Stimulated activated CD8-positive, alpha-beta memory T cell treated with anti-CD3 and anti-CD28 coated beads, Interleukin-7, amount 100 ng/mL, for 48 hours (primary cell): ENCODE data around the gene PSG5.
"Not testable (repeated sequence)": the region's sequence is repeated elsewhere in the genome, so short reads cannot be mapped to it uniquely, and the experiment has no call there.

Experiments
- DNase-seq, 2 donors: peaks; one replicate each; pipeline ENCODE4 v3.0.0-alpha.2; 2020; ENCODE audit warnings: low read depth in 1 of 2; ENCODE audit errors: extremely low read depth in 1 of 2

Gene PSG5

DNA sequence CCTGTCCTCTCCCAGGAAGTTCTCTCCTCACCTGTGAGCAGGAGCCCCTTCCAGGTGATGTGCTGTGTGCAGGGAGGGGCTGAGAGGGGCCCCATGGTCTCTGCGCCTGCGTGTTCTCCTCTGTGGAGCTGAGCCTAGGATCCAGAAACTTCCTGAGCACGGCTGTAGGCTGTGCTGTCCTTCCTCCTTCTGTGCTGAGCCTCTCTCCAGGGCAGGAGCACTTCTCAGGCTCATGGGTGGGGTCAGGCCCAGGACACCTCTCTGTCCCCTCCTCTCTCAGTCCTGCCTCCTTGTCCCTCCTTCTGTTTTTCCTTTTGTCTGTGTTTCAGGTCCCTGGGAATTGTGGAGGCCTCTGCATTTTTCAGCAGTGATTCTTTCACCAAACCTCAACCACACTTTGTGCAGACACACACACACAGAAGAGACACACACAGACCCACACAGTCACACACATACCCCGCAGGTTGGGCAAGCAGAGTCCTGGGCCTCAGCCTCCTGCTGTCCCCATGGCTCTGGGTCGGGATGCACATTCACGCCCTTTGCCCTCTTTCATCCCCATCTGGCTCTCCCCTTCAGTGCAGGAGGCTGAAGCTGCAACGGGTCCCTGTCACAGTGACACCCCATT lies at the start of gene PSG5:
TSS of gene PSG5 (minus strand) at position 226 of the 625 bp plus-strand sequence. CDS start at position 95, 131 bp downstream.
- DNase-seq: not testable (repeated sequence)

- not testable (repeated sequence) for DNase-seq
These were observed 49.4 kb upstream of the PSG5 start for GRCh38 chr19:43235686-43236085.

GRCh38 chr19:43229315-43229714 lies 43.0 kb upstream of the PSG5 start:
- DNase-seq: no peak

DNA sequence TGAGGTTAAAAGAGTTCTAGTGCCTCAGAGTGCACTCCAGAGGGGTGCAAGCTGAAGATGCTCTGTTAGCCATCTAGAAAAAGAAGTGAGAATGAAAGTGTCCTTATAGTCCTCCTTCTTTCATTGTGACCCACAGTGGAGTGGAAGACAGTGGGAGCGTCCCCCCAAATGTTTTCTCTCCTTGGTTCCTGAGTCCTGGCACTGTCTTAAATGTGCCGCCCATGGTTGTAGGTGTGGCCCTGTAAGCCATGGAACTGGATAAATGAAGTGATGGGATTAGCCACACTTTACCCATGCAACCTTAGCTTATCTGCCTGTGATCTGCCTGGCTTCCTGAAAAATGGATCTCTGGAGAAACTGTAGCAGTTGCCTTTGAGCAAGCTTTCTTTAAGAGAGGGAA lies 42.4 kb upstream of the PSG5 start:
- DNase-seq: not testable (repeated sequence)

DNA sequence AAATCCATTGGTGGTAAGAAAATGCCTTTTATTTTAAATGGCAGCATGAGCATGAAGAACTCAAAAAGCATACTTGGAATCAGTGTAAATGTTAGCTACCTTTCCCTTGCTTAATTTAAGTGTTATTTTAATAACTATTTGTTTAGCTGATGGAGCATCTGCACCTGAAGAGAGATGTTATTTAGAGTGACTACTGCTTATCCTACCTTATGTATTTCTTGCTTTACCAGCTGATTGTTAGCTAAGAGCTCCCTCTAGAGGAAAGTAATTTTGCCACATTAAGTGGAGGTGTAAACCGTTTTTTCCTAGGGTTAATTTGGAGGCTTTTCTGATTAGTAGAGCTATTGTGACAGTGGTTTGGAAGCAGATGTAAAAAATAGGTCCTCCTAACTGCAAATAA lies 40.6 kb upstream of the PSG5 start:
- DNase-seq: not testable (repeated sequence)

- no peak for DNase-seq
These were observed 38.5 kb upstream of the PSG5 start for GRCh38 chr19:43224855-43225253.

DNA sequence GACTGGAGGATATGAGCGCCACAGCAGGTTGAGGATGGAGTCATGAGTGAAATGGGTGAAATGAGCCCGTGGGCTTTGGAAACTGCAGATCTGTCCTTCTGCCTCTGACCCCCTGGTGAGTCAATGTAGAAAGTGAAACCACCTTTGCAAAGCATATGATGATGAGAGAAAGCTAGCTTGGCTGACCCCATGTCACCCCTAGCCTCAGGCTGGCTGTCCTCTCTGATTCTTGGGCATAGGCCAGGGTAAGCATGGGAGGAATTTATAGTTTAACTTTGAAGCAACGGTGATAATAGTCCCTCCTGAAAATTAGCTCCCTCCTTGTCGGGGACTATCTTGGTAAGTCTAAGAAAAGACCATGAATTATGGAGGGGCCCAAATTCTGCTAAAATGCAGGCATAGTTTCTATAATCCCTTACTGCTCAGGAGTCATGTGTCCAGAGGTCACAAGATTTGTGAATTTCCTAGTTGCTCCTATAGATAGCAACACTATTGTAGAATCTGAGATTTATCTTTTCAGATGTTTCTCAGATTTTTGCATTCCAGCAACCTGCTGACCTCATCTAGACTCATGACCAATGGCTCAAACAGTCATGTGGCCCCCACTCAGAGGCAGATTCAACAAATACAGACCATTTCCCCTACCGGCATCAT lies 38.0 kb upstream of the PSG5 start:
- not testable (repeated sequence) for DNase-seq

DNA sequence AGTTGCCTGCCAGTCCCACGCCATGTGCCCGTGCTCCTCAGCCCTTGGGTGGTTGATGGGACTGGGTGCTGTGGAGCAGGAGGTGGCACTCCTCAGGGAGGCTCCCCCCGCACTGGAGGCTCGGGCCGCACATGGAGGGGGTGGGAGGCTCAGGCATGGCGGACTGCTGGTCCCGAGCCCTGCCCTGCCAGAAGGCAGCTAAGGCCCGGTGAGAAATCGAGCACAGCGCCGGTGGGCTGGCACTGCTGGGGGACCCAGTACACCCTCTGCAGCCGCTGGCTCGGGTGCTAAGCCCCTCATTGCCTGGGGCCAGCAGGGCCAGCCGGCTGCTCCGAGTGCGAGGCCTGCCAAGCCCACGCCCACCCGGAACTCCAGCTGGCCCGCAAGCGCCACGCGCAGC lies 35.6 kb upstream of the PSG5 start:
- DNase-seq: not testable (repeated sequence)

DNA sequence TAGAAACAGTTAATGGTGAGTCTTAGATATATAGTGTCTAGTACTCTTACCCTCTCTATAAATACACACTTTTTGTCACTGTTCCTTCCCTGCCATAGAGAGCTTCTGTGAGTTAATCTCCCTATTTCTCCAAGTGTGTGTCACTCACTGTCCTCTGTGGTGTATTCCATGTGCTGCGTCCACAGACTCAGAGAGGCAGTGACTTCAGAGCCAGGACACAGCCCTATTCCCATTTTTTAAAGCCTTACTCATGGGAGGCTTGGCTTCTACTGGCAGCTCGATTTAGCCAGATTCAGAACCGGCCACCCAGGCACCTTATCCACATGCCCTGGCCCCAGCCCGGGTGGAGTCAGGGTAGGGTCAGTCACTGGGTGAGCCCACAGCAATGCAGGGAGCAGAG lies 32.8 kb upstream of the PSG5 start:
- DNase-seq: not testable (repeated sequence)

DNA sequence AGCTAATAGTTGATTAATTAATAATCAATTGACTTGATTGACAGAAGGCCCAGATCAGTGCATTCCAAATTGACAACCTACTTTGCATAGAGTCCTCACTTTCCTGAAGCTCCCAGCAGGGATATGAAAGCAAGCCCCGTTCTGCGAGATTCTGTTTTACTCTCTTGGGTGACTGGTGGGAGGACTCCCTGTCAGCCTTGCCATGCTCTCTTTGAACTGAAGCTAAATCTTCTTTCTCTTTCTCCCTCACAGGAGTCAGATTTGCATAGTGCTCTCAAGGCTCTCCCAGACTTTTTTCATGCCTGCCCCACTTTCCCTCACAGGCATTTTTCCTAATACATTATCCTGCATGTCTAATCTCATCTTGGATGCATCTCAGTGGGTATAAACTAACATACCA lies 29.5 kb upstream of the PSG5 start:
- DNase-seq: not testable (repeated sequence)

- no peak for DNase-seq
These were observed 21.7 kb upstream of the PSG5 start for GRCh38 chr19:43207991-43208390.

DNA sequence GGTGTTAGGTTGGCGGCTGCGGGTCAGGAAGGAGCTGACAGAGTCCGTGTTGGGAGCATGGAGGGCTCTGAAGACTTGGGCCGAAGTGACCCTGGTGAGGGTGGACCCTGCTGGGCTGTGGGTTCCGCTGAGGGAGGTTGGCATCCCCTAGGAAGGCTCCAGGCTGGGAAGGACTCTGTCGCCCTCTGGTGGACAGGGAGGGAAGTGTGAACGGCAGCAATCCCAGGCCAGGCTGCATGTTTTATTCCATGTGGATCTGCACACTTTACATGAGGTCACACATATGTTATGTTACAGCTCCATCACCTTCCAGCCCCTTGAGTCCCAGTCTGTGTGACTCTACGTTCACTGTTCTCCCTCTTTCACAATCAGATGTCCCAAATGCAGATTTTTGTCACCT lies 20.8 kb upstream of the PSG5 start:
- not testable (repeated sequence) for DNase-seq

DNA sequence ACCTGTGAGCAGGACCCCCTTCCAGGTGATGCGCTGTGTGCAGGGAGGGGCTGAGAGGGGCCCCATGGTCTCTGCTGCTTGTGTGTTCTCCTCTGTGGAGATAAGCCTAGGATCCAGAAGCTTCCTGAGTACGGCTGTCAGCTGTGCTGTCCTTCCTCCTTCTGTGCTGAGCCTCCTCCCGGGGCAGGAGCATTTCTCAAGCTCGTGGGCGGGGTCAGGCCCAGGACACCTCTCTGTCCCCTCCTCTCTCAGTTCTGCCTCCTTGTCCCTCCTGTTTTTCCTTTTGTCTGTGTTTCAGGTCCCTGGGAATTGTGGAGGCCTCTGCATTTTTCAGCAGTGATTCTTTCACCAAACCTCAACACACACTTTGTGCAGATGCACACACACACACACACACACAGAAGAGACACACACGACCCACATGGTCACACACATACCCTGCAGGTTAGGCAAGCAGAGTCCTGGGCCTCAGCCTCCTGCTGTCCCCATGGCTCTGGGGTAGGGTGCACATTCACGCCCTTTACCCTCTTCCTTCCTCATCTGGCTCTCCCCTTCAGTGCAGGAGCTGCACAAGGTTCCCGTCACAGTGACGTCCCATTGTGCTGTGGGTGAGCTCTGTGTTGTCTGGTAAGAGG lies 19.3 kb upstream of the PSG5 start, which contains the start of gene PSG4:
TSS of gene PSG4 (minus strand) at position 168 of the 635 bp plus-strand sequence. CDS start at position 66, 102 bp downstream.
- DNase-seq: not testable (repeated sequence)

- not testable (repeated sequence) for DNase-seq
These were observed 17.3 kb upstream of the PSG5 start for GRCh38 chr19:43203611-43204010.

GRCh38 chr19:43201891-43202290 lies 15.6 kb upstream of the PSG5 start:
- DNase-seq: not testable (repeated sequence)

DNA sequence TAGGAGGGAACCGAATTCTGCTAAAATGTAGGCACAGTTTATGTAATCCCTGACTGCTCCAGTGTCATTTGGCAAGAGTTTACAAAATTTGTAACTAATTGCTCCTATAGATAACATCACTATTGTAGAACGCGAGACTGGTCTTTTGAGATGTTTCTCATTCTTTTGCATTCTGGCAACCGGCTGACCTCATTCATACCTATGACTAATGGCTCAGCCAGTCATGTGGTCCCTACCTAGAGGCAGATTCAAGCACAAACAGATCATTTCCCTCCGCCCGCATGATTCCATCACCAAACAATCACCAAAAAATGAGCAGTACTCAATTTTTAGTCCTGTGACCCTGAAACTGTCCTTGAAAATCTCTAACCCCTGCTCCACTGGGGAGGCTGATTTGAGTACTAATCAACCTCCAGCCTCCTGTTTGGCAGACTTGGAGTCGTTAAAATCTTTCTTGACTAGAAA lies 15.0 kb upstream of the PSG5 start:
- DNase-seq: not testable (repeated sequence)

GRCh38 chr19:43198686-43199419 lies 12.5 kb upstream of the PSG5 start:
- not testable (repeated sequence) for DNase-seq

GRCh38 chr19:43197666-43198397 lies 11.5 kb upstream of the PSG5 start:
- not testable (repeated sequence) for DNase-seq

DNA sequence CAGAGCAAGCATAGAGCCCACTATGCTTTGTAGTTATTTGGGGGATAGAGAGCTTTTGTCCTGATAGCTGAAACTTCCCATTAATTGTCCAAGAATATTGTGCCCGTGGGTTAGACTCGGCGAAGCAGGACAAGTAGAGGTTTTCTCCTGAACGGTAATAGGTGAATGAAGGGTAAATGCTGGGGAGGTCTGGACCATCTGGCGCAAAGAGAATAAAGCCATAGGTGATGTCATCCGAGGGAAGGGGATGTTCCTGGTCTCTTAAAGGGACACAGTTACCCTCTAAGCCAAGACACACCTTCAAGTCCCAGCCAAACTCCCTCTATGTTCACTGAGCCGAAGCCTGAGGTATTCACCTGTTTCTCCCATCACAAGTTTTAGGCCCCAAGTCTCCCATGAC lies 8.1 kb upstream of the PSG5 start:
- not testable (repeated sequence) for DNase-seq

- not testable (repeated sequence) for DNase-seq
These were observed 6.2 kb upstream of the PSG5 start for GRCh38 chr19:43192381-43193155.
